NCI-H1436 (cell line): Measurements from ENCODE around the gene MGME1.
"Not testable (repeated sequence)": the region's sequence is repeated elsewhere in the genome, so short reads cannot be mapped to it uniquely, and the experiment has no call there.

Experiments
- DNase-seq: peaks from one replicate; lab custom pipeline; 2025; lab: John Stamatoyannopoulos, UW

MGME1 gene

DNA sequence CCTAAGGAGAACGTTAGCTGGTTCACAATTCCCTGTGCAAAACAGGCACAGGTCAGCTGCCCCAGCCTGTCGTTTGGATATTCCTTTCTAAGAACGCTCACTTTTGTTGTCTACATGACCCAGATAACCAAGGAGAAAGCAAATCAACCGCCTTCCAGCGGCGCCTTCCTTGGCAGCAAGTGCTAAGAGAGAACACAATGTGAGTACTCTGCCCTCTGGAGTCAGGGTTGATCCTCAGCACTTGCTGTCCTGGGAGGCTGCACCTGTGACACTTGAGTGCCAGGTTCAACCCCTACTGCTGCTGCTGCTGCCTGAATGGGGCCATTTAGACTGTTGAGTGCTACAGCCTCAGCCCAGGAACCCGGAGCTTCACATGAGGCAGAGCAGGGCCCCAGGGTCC, 52.1 kb downstream of the MGME1 start:
- DNase-seq, result no peak

DNA sequence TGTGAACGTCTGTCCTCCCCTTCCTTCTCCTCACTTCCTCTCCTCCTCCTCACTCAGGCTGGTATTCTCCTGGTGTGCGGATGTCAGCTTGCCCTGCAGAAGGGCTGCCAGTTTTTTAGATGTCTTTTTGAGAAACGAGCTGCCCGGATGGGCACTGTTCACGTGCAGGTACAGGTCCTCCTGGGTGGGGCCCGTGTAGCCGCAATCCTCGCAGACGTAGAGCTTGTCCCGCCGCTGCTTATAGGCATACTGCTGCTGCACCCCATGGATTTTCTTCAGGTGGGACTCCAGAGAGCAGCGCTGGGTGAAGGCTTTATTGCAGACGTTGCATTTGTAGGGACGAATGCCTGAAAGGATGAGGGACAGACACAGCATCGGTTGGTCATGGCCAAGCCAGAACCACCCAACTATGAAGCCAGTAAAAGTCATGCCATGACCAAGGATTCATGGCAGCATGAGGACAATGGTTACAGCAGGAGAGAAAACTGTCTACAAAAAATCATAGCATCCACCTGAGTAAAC, 55.8 kb downstream of the MGME1 start:
- DNase-seq, result no peak

DNA sequence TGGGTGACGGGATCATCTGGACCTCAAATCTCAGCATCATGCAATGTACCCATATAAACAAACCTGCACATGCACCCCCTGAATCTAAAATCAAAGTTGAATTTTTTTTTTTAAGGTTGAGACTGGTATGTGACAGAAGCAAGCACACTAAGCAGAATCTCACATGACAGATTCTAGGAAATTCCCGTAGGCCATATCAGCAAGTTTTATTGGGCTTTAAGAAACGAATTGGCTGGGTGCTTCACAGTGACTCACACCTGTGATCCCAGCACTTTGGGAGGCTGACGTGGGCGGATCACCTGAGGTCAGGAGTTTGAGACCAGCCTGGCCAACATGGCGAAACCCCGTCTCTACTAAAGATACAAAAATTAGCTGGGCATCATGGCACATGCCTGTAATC, 58.2 kb downstream of the MGME1 start:
- not testable (repeated sequence) for DNase-seq

DNA sequence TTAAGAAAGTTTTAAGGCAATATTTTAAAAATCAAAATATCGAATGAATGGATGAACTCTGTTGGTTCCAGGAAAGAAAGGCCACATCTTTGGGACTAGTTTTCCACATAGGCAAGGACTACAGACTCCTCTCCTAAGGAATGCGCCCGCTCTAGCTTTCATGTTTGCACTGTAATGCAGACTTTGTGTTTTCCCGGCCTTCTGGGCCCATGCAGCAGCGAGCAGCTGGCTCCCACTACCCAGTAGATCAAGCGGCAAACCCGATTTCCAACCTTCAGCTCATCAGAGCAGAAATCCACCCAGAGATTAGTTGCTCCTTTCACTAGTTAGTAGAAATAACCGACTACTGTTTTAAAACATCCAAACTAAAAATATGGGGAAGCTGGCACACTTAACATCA, 61.2 kb downstream of the MGME1 start:
- no peak for DNase-seq

DNA sequence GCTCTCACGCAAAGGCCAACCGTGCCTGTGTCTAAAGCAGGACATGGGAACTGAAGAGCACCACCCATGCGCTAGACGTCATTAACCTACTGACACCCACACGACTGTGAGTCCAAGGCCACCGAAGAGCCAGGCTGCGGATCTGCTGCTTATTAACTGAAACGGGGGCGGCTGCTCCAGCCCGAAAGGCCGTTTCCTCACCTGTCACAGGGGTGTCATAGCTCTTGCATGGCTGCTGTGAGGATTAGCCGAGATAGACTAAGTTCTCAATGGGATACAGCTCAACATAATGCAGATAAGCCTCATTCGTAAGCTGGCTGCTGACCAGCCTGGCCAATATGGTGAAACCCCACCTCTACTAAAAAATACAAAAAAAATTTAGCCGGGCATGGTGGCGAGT, 62.2 kb downstream of the MGME1 start:
- DNase-seq, result no peak

DNA sequence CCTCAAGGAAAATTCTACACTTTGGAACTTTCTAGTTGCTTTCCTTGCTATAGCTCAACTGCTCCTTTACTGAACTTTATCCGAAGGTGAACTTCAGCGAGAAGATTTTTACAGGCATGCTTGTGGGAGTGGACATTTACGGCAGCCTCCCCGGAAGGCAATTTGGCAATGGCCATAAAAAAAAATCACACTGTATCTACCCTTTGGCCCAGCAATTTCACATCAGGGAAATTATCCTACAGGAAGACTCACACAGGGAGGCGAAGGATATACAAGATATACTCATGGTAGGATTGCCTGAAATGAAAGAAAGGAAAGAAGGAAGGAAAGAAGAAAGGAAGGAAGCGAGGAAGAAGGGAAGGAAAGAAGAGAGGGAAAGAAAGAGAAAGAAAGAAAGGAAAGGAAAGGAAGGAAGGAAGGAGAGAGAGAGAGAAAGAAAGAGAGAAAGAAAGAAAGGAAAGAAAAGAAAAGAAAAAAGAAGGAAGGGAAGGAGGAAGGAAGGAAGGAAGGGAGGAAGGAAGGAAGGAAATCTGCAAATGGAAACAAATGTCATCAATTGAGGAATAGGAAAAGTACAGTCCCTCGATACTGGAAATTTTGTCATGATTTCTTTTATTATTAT, 63.2 kb downstream of the MGME1 start:
- no peak for DNase-seq

DNA sequence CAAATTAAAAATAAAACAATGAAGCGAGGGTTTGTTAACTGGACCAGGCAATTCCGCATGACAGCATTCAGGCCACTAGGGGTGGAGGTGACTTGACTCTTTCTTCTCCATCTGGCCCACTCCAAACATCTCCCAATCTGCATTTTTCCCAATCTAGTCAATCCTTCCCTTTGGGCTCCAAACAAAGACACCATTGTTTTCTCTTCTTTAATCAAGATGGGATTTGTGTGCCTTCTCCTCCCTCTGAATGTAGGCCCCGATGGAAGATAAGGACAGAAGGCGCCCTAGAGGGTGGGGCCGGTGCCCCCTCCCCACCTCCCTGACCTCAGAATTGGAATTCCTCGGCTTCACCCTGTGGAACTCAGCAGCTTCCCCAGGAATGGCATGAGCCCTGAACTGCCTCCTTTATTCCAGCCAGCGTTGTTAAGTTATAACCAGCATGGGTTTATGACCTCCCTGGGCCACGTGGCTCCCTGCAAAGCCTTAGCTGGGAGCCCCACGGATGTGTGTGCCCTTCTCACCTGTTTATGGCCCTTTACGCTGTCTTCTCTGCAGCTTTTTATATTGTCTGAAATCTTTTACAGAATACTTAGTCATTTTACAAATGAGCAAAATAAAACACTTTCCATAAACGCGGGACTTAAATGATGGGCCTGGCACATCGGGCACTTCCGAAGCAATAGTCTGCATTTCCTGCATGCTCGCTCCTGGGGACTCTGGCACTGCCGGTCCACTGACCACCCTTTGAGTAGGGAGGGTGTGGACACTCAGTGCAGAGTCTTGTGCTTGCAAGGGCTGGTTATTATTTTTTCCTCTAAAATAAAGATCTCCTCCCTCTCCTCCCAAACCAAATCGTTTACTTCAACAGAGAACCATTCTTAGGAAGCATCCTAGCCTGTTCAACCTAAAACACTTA, 64.4 kb downstream of the MGME1 start:
- DNase-seq, result no peak

DNA sequence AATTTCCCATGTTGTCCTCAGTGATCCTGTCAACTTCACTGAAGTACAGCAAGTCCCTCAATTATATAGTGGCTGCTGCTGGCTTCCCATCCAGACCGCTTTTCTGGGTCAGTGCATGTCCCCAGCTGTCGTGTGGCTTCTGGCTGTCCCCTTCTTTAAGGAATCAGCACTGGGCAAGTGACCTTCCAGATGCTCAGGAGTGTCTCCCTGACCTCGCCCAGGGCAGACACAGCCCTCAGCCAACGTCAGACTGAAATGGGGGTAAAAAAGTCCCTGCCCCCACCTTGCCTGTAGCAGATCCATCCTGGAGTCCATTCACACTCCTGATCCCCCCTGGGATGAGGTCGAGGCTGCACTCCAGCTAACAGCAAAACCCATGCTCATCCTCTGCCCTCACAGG, 65.2 kb downstream of the MGME1 start:
- no peak for DNase-seq

DNA sequence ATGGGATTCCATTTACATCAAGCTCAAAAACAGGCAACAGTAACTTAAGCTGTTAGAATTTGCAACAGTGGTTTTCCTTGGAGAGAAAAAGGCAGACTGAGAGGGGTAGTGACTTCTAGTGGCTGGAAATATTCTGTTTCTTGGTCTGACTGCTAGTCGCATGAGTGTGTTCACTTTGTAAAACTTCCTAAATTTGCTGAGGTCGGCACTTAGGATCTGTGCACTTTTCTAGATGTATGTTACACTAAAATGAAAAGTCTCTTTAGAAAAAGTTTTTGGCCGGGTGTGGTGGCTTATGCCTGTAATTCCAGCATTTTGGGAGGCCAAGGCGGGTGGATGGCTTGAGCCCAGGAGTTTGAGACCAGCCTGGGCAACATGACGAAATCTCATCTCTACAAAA, 70.2 kb downstream of the MGME1 start:
- no peak for DNase-seq
